HepG2 (cell line): ENCODE measurements around the gene CDH8. TPM values are rescaled to one million over a fixed set of nuclear protein-coding genes. Genes with fewer than 3 reads are reported as not detected.
A peak's percentile ranks its signal among the peaks of the same experiment; 100 is the strongest.

Experiments used
- ATAC-seq: fragments of 200-7000 bp; cut with Tn5 transposase; 3 replicates; pipeline ENCODE4 v1.9.1; 2020; ENCODE audit warnings: mild to moderate bottlenecking, moderate library complexity
- BruUV-seq: library from RNA; stranded (reverse); fragments of 400-500 nt; replicated peaks from 2 replicates; lab custom pipeline; 2021; lab: Mats Ljungman, UMichigan
- CTCF ChIA-PET: fragments of 300-600 bp; formaldehyde crosslinking; extraction: SDS; loops from one replicate; lab custom pipeline; 2021; ENCODE audit warnings: low total read pairs, inconsistent platforms, low intra/inter-chr PET ratio; lab: Yijun Ruan, JAX
- POLR2A ChIA-PET: fragments of 350-600 bp; sonication (Branson Sonifier 250); formaldehyde crosslinking; loops from one replicate; lab custom pipeline; 2020; ENCODE audit warnings: antibody characterized with exemption, inconsistent platforms; lab: Yijun Ruan, JAX
- DNase-seq: peaks from one replicate; pipeline ENCODE4 v3.0.0-alpha.2; 2015; ENCODE audit warnings: low spot score
- FAIRE-seq: peaks from 3 replicates; lab custom pipeline; 2011; peaks lifted over from hg19 to GRCh38; lab: Jason Lieb, UNC
- H2AFZ ChIP-seq: one replicate; pipeline ENCODE4 v1.6.1; 2011; ENCODE audit warnings: low read length, inconsistent platforms
- H3K27ac ChIP-seq: fragments of 300-600 bp; 3 replicates; pipeline ENCODE4 v1.8.0; 2011; ENCODE audit warnings: mixed run types, mild to moderate bottlenecking, mixed read lengths, low read length, inconsistent platforms; ENCODE audit not compliant: insufficient read depth; ENCODE audit errors: extremely low read length
- H3K27me3 ChIP-seq, 2 experiments: fragments of 200-600 bp in 1 of 2; 2 replicates in 1 of 2; 3 replicates in 1 of 2; pipeline versions ENCODE4 v1.6.0 to v1.8.0; 2011; ENCODE audit warnings: low read length in 2 of 2, mild to moderate bottlenecking in 2 of 2, moderate library complexity in 2 of 2, inconsistent platforms in 1 of 2; ENCODE audit not compliant: insufficient read depth in 2 of 2, control insufficient read depth in 1 of 2
- H3K36me3 ChIP-seq, 2 experiments: fragments of 200-600 bp in 1 of 2; replicated peaks in 1 of 2; 2 replicates in 1 of 2; 3 replicates in 1 of 2; pipeline versions ENCODE4 v1.5.1 to v1.8.0; 2011; ENCODE audit warnings: low read length in 2 of 2, inconsistent platforms in 1 of 2; ENCODE audit not compliant: insufficient read depth in 2 of 2, control insufficient read depth in 1 of 2
- H3K4me1 ChIP-seq: 2 replicates; pipeline ENCODE4 v1.5.1; 2012; ENCODE audit warnings: low read length, inconsistent platforms; ENCODE audit not compliant: insufficient read depth
- H3K4me2 ChIP-seq: 2 replicates; pipeline ENCODE4 v1.6.0; 2011; ENCODE audit warnings: low read depth, low read length, inconsistent platforms
- H3K4me3 ChIP-seq, 3 experiments: fragments of 200-600 bp in 1 of 3; sonication (generic), shearing (Covaris generic) in 1 of 3; replicated peaks in 1 of 3; 2 replicates each; pipeline ENCODE4 v1.5.1; 2011 to 2016; ENCODE audit warnings: low read length in 3 of 3, inconsistent platforms in 2 of 3, low read depth in 2 of 3, mild to moderate bottlenecking in 2 of 3, control low read depth in 1 of 3, mixed read lengths in 1 of 3; ENCODE audit not compliant: insufficient read depth in 1 of 3
- H3K79me2 ChIP-seq: one replicate; pipeline ENCODE4 v1.6.1; 2011; ENCODE audit warnings: low read length, inconsistent platforms; ENCODE audit not compliant: insufficient read depth
- H3K9ac ChIP-seq: 2 replicates; pipeline ENCODE4 v1.6.0; 2011; ENCODE audit warnings: mild to moderate bottlenecking, low read depth, low read length, inconsistent platforms; ENCODE audit not compliant: insufficient read depth
- H3K9me3 ChIP-seq: 2 replicates; pipeline ENCODE4 v1.5.1; 2012; ENCODE audit warnings: mild to moderate bottlenecking, low read length
- H4K20me1 ChIP-seq: 2 replicates; pipeline ENCODE4 v1.6.0; 2011; ENCODE audit warnings: inconsistent platforms, mild to moderate bottlenecking, low read length, moderate library complexity; ENCODE audit not compliant: insufficient read depth
- ARID2 ChIP-seq: sonication (generic); formaldehyde crosslinking; IDR thresholded peaks from 2 replicates; pipeline ENCODE4 v1.8.1; 2022; ENCODE audit warnings: mild to moderate bottlenecking, missing genetic modification reagents, borderline replicate concordance
- MATR3 ChIP-seq: sonication (generic); formaldehyde crosslinking; IDR thresholded peaks from 2 replicates; pipeline ENCODE4 v1.4.0; 2020; ENCODE audit warnings: missing genetic modification reagents
- MED8 ChIP-seq: sonication (generic); formaldehyde crosslinking; IDR thresholded peaks from 2 replicates; pipeline ENCODE4 v1.8.1; 2023; ENCODE audit warnings: mild to moderate bottlenecking, missing genetic modification reagents; ENCODE audit not compliant: insufficient replicate concordance
- SMAD1 ChIP-seq: sonication (generic); formaldehyde crosslinking; IDR thresholded peaks from 2 replicates; pipeline ENCODE4 v1.4.0; 2020; ENCODE audit warnings: missing genetic modification reagents, low read depth, mild to moderate bottlenecking, borderline replicate concordance
- SOX5 ChIP-seq: IDR thresholded peaks from 2 replicates; pipeline ENCODE4 v1.6.1; 2016; ENCODE audit warnings: borderline replicate concordance
- ZNF235 ChIP-seq: sonication (generic); formaldehyde crosslinking; IDR thresholded peaks from 2 replicates; pipeline ENCODE4 v1.8.1; 2023; ENCODE audit warnings: mild to moderate bottlenecking, missing genetic modification reagents, borderline replicate concordance
- WGBS: methylation state at CpG from one replicate; pipeline ENCODE4 v1.1.6; 2017; ENCODE audit warnings: low lambda C conversion rate; 5-methylcytosine and 5-hydroxymethylcytosine counted together
- in situ Hi-C: cut with HindIII; loops from 2 replicates; pipeline ENCODE4 v1.10.0; 2017; ENCODE audit warnings: low pct_unique_long_range_greater_than_20kb; ENCODE audit not compliant: extremely low pct_ligation_motif_present
- intact Hi-C: fragments of 100-400 bp; cut with micrococcal nuclease; formaldehyde crosslinking; loops from one replicate; pipeline ENCODE4 v1.10.0; 2022; ENCODE audit not compliant: unreplicated experiment
- polyA plus RNA-seq, 8 experiments: library from polyadenylated mRNA; depleted of rRNA in 3 of 8; stranded (reverse) in 7 of 8; unstranded in 1 of 8; fragments of >200 nt; fragmentation: Illumina TruSeq in 4 of 8; extraction: Trizol in 4 of 8; gene quantifications; 2 replicates each; pipeline versions ENCODE4 v1.2.1 to v1.2.3, GENCODE V29; 2011 to 2016; ENCODE audit warnings: low read depth in 4 of 8, missing spikeins in 1 of 8, mixed read lengths in 1 of 8; ENCODE audit not compliant: insufficient read depth in 1 of 8
- total RNA-seq, 5 experiments: library from RNA; depleted of rRNA; stranded (reverse); fragments of >200 nt; fragmentation: Illumina TruSeq; extraction: Trizol; gene quantifications; 2 replicates each; pipeline ENCODE4 v1.2.3, GENCODE V29; 2016; ENCODE audit warnings: low read depth in 1 of 5
- TF ChIP-seq, protein P1 (sequence below): fragments of 450-650 bp; IDR thresholded peaks from 2 replicates; pipeline ENCODE4 v1.6.1; 2016
- TF ChIP-seq, protein P2 (sequence below): sonication (generic); formaldehyde crosslinking; IDR thresholded peaks from 2 replicates; pipeline ENCODE4 v1.4.0; 2020; ENCODE audit warnings: missing genetic modification reagents, low read depth, mild to moderate bottlenecking, borderline replicate concordance
- TF ChIP-seq, protein P3 (sequence below): sonication (generic); formaldehyde crosslinking; IDR thresholded peaks from 2 replicates; pipeline ENCODE4 v1.8.1; 2022; ENCODE audit warnings: mild to moderate bottlenecking, missing genetic modification reagents
- TF ChIP-seq, protein P4 (sequence below): fragments of 450-650 bp; IDR thresholded peaks from 2 replicates; pipeline ENCODE4 v1.6.1; 2017
- TF ChIP-seq, protein P5 (sequence below): sonication (generic); formaldehyde crosslinking; IDR thresholded peaks from 2 replicates; pipeline ENCODE4 v1.8.0; 2022; ENCODE audit warnings: missing genetic modification reagents, mild to moderate bottlenecking, moderate library complexity, borderline replicate concordance

CDH8 gene
- total and polyA plus RNA-seq, 2 of the 13 experiments (the other 11 are each of a cell fraction or from before 2014, with no cell fraction given), result not detected

DNA sequence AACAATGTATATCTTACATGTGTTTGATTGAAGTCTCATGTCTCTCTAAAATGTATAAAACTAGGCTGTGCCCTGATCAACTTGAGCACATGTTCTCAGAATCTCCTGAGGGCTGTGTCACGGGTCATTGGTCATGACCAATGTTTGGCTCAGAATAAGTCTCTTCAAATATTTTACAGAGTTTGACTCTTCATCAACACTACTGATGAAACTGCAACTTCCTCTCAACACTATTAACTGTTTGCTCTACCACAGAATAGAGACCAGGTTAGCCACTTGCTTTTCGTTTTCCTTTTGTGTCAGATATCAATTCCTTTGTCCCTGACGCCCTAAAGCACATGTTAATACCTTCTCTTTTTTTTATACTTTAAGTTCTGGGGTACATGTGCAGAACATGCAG lies 358.1 kb downstream of the CDH8 start:
- ATAC-seq, result no peak
- Histone ChIP-seq H3K4me3 (no peak overlapping the region), H3K4me2 (no peak overlapping the region), H2AFZ (no peak overlapping the region), H3K27ac (no peak overlapping the region), H3K4me1 (no peaks in the 10 kb centered on the region), H3K79me2 (no peaks in the 10 kb centered on the region), H4K20me1 (no peaks in the 10 kb centered on the region), H3K9ac (no peak overlapping the region), H3K27me3 (no peaks in the 10 kb centered on the region), H3K9me3 (peaks cover 28% of the 10 kb centered on the region; the same call in 1 of the 2 replicates), H3K36me3 (no peaks in the 10 kb centered on the region)
- in situ Hi-C loops, result no loop called here
- WGBS, result 6% methylated on average over 3 of the region's 3 CpGs
- CTCF ChIA-PET, result no interaction called here
- no TSS peak for BruUV-seq
- FAIRE-seq, result no peak
- intact Hi-C loops, result no loop called here
- TF ChIP-seq ZNF235 (CRISPR knock-in tag), result no peak
- TF ChIP-seq, protein P1, sequence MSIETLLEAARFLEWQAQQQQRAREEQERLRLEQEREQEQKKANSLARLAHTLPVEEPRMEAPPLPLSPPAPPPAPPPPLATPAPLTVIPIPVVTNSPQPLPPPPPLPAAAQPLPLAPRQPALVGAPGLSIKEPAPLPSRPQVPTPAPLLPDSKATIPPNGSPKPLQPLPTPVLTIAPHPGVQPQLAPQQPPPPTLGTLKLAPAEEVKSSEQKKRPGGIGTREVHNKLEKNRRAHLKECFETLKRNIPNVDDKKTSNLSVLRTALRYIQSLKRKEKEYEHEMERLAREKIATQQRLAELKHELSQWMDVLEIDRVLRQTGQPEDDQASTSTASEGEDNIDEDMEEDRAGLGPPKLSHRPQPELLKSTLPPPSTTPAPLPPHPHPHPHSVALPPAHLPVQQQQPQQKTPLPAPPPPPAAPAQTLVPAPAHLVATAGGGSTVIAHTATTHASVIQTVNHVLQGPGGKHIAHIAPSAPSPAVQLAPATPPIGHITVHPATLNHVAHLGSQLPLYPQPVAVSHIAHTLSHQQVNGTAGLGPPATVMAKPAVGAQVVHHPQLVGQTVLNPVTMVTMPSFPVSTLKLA, result 0 out of 2 replicates have a peak, but pooled peaks have one; percentile 16
- POLR2A ChIA-PET, result no interaction called here
- DNase-seq, result no peak

DNA sequence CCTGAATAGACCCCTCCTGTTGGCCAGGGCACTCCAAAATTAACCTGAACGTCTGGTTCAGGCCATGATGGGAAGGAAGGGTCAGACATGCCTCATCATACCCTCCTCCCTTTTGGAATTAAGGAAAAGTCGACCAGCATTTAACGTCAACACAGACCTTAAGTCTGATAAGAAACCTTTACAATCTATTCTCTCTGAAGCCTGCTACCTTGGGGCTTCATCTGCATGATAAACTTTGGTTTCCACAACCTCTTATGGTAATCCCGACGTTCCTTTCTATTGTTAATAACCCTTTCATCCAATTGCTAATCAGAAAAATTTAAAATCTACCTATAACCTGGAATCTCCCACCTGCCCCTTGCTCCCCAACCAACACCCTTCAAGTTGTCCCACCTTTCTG lies 358.5 kb downstream of the CDH8 start:
- Histone ChIP-seq H3K27ac (no peak overlapping the region), H2AFZ (no peak overlapping the region), H3K4me3 (no peak overlapping the region), H3K36me3 (no peaks in the 10 kb centered on the region), H3K4me2 (no peak overlapping the region), H3K79me2 (no peaks in the 10 kb centered on the region), H3K9ac (no peak overlapping the region), H3K4me1 (no peaks in the 10 kb centered on the region), H4K20me1 (no peaks in the 10 kb centered on the region), H3K27me3 (no peaks in the 10 kb centered on the region), H3K9me3 (peaks cover 32% of the 10 kb centered on the region)
- no peak for FAIRE-seq
- BruUV-seq, result no TSS peak
- ChIA-PET POLR2A (no interaction called here), CTCF (no interaction called here)
- in situ Hi-C loops (no loop called here), intact Hi-C loops (no loop called here)
- no peak for ATAC-seq
- WGBS, result 0% methylated on average over 5 of the region's 5 CpGs
- DNase-seq, result no peak
- TF ChIP-seq, protein P2, sequence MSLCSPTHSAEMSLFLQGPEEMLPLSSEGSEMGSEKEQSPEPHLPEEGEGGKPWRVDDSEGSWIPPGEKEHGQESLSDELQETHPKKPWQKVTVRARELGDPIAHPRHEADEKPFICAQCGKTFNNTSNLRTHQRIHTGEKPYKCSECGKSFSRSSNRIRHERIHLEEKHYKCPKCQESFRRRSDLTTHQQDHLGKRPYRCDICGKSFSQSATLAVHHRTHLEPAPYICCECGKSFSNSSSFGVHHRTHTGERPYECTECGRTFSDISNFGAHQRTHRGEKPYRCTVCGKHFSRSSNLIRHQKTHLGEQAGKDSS (CRISPR knock-in tag), result no peak
- TF ChIP-seq MED8 (CRISPR knock-in tag), result no peak
- TF ChIP-seq SMAD1 (CRISPR knock-in tag), result no peak
- TF ChIP-seq MATR3 (CRISPR knock-in tag), result no peak
- TF ChIP-seq SOX5, result no peak
- TF ChIP-seq ARID2 (CRISPR knock-in tag), result no peak
- TF ChIP-seq, protein P3, sequence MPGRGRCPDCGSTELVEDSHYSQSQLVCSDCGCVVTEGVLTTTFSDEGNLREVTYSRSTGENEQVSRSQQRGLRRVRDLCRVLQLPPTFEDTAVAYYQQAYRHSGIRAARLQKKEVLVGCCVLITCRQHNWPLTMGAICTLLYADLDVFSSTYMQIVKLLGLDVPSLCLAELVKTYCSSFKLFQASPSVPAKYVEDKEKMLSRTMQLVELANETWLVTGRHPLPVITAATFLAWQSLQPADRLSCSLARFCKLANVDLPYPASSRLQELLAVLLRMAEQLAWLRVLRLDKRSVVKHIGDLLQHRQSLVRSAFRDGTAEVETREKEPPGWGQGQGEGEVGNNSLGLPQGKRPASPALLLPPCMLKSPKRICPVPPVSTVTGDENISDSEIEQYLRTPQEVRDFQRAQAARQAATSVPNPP (CRISPR knock-in tag), result no peak
- TF ChIP-seq, protein P4, sequence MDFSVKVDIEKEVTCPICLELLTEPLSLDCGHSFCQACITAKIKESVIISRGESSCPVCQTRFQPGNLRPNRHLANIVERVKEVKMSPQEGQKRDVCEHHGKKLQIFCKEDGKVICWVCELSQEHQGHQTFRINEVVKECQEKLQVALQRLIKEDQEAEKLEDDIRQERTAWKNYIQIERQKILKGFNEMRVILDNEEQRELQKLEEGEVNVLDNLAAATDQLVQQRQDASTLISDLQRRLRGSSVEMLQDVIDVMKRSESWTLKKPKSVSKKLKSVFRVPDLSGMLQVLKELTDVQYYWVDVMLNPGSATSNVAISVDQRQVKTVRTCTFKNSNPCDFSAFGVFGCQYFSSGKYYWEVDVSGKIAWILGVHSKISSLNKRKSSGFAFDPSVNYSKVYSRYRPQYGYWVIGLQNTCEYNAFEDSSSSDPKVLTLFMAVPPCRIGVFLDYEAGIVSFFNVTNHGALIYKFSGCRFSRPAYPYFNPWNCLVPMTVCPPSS, result no peak
- TF ChIP-seq, protein P5, sequence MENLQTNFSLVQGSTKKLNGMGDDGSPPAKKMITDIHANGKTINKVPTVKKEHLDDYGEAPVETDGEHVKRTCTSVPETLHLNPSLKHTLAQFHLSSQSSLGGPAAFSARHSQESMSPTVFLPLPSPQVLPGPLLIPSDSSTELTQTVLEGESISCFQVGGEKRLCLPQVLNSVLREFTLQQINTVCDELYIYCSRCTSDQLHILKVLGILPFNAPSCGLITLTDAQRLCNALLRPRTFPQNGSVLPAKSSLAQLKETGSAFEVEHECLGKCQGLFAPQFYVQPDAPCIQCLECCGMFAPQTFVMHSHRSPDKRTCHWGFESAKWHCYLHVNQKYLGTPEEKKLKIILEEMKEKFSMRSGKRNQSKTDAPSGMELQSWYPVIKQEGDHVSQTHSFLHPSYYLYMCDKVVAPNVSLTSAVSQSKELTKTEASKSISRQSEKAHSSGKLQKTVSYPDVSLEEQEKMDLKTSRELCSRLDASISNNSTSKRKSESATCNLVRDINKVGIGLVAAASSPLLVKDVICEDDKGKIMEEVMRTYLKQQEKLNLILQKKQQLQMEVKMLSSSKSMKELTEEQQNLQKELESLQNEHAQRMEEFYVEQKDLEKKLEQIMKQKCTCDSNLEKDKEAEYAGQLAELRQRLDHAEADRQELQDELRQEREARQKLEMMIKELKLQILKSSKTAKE (CRISPR knock-in tag), result no peak
